ENCODE data around the gene ACP1.
A peak's percentile ranks its signal among the peaks of the same experiment; 100 is the strongest.

The ACP1 gene

GRCh38 chr2:289362-290089 is 24.8 kb downstream of the ACP1 start:
- no peak overlapping the region for H3K4me3 ChIP-seq (ENCODE audit: low read depth, low read length)
- TF ChIP-seq CTCF (IDR thresholded peaks at IDR 0.05; ENCODE audit: borderline replicate concordance, insufficient read depth, low read depth, low read length) = no peak

- H3K4me3 ChIP-seq (ENCODE audit: low read depth, low read length) = no peak overlapping the region
- peak; percentile 73 for TF ChIP-seq CTCF (IDR thresholded peaks at IDR 0.05; ENCODE audit: borderline replicate concordance, insufficient read depth, low read depth, low read length)
Observed at GRCh38 chr2:290090-290722, 25.5 kb downstream of the ACP1 start.

GRCh38 chr2:295090-295489 is 30.3 kb downstream of the ACP1 start:
- no peak overlapping the region for H3K4me3 ChIP-seq (ENCODE audit: low read depth, low read length)
- TF ChIP-seq CTCF (IDR thresholded peaks at IDR 0.05; ENCODE audit: borderline replicate concordance, insufficient read depth, low read depth, low read length) = no peak

GRCh38 chr2:296354-296753 is 31.6 kb downstream of the ACP1 start:
- no peak for TF ChIP-seq CTCF (IDR thresholded peaks at IDR 0.05; ENCODE audit: borderline replicate concordance, insufficient read depth, low read depth, low read length)
- H3K4me3 ChIP-seq (ENCODE audit: low read depth, low read length) = no peak overlapping the region

- no peak overlapping the region for H3K4me3 ChIP-seq (ENCODE audit: low read depth, low read length)
- TF ChIP-seq CTCF (IDR thresholded peaks at IDR 0.05; ENCODE audit: borderline replicate concordance, insufficient read depth, low read depth, low read length) = no peak
Observed at GRCh38 chr2:305366-305765, 40.6 kb downstream of the ACP1 start.

- no peak for TF ChIP-seq CTCF (IDR thresholded peaks at IDR 0.05; ENCODE audit: borderline replicate concordance, insufficient read depth, low read depth, low read length)
- H3K4me3 ChIP-seq (ENCODE audit: low read depth, low read length) = no peak overlapping the region
Observed at GRCh38 chr2:309148-309953, 44.6 kb downstream of the ACP1 start.
